Neural progenitor cell (in vitro differentiated cells): Measurements from ENCODE around the gene PRND. TPM values are rescaled to one million over a fixed set of nuclear protein-coding genes. Genes with fewer than 3 reads are reported as not detected.

Experiments used
- DNase-seq: peaks from one replicate; pipeline ENCODE4 v3.0.0-alpha.2; 2016; ENCODE audit warnings: low spot score
- H2AFZ ChIP-seq: fragments of 200-600 bp; sonication (generic); replicated peaks from 2 replicates; pipeline ENCODE4 v1.6.1; 2016; ENCODE audit warnings: antibody characterized with exemption
- H3F3A ChIP-seq: fragments of 200-600 bp; sonication (generic); 2 replicates; pipeline ENCODE4 v1.6.1; 2016; ENCODE audit warnings: antibody characterized with exemption, low read depth
- H3K27ac ChIP-seq: fragments of 200-600 bp; sonication (generic); 2 replicates; pipeline ENCODE4 v1.5.1; 2016; ENCODE audit warnings: mild to moderate bottlenecking
- H3K27me3 ChIP-seq: fragments of 200-600 bp; sonication (generic); 2 replicates; pipeline ENCODE4 v1.6.1; 2016; ENCODE audit warnings: mild to moderate bottlenecking, moderate library complexity
- H3K36me3 ChIP-seq: fragments of 200-600 bp; sonication (generic); 2 replicates; pipeline ENCODE4 v1.5.1; 2016
- H3K4me1 ChIP-seq: fragments of 200-600 bp; sonication (generic); 2 replicates; pipeline ENCODE4 v1.6.1; 2016; ENCODE audit warnings: mixed run types
- H3K4me2 ChIP-seq: fragments of 200-600 bp; sonication (generic); 2 replicates; pipeline ENCODE4 v1.6.1; 2016
- H3K4me3 ChIP-seq: fragments of 200-600 bp; sonication (generic); 2 replicates; pipeline ENCODE4 v1.5.1; 2016
- H3K79me2 ChIP-seq: fragments of 200-600 bp; sonication (generic); 2 replicates; pipeline ENCODE4 v1.6.1; 2016; ENCODE audit warnings: low read depth
- H3K9ac ChIP-seq: fragments of 200-600 bp; sonication (generic); 2 replicates; pipeline ENCODE4 v1.6.1; 2016
- H3K9me3 ChIP-seq: fragments of 200-600 bp; sonication (generic); 2 replicates; pipeline ENCODE4 v1.5.1; 2016; ENCODE audit warnings: low read depth
- H4K20me1 ChIP-seq: fragments of 200-600 bp; sonication (generic); 2 replicates; pipeline ENCODE4 v1.6.1; 2016; ENCODE audit warnings: low read depth
- H3K27ac Mint-ChIP-seq: 3 replicates; pipeline ENCODE4 v1.8.0; 2021; ENCODE audit warnings: mixed read lengths
- H3K27me3 Mint-ChIP-seq: 2 replicates; pipeline ENCODE4 v1.8.0; 2022; ENCODE audit warnings: low read depth, mild to moderate bottlenecking, inconsistent platforms, moderate library complexity, mixed read lengths; ENCODE audit not compliant: insufficient read depth
- H3K36me3 Mint-ChIP-seq: 3 replicates; pipeline ENCODE4 v1.8.0; 2021; ENCODE audit warnings: mixed read lengths
- H3K4me1 Mint-ChIP-seq: 3 replicates; pipeline ENCODE4 v1.8.0; 2021; ENCODE audit warnings: mixed read lengths
- H3K4me3 Mint-ChIP-seq: 3 replicates; pipeline ENCODE4 v1.8.0; 2021; ENCODE audit warnings: mild to moderate bottlenecking, moderate library complexity, mixed read lengths
- H3K9me3 Mint-ChIP-seq: 3 replicates; pipeline ENCODE4 v1.8.0; 2020; ENCODE audit warnings: mixed read lengths
- CTCF ChIP-seq: fragments of 200-600 bp; sonication (generic); IDR thresholded peaks from 2 replicates; pipeline ENCODE4 v1.5.1; 2017; ENCODE audit warnings: antibody characterized with exemption, mild to moderate bottlenecking
- EZH2 ChIP-seq: fragments of 200-600 bp; sonication (generic); IDR thresholded peaks from 2 replicates; pipeline ENCODE4 v1.6.1; 2017; ENCODE audit warnings: antibody characterized with exemption, mild to moderate bottlenecking, moderate library complexity
- EZH2phosphoT487 ChIP-seq: fragments of 200-600 bp; sonication (generic); IDR thresholded peaks from 2 replicates; pipeline ENCODE4 v1.6.1; 2017; ENCODE audit warnings: antibody characterized with exemption
- total RNA-seq: library from RNA; depleted of rRNA; stranded (reverse); fragments of >200 nt; gene quantifications from 2 replicates; pipeline ENCODE4 v1.2.3, GENCODE V29; 2015; ENCODE audit warnings: low replicate concordance

Gene PRND
- total RNA-seq, 1 donor from 2014 or later = not detected

GRCh38 chr20:4685923-4686221, 35.8 kb upstream of the PRND start:
- peaks cover 10% of the 10 kb centered on the region for H3K27me3 Mint-ChIP-seq
- H3K27ac ChIP-seq = no peak overlapping the region
- no peak for DNase-seq

GRCh38 chr20:4688305-4688704, 33.4 kb upstream of the PRND start:
- no peak overlapping the region for H3K4me3 ChIP-seq
- peaks cover 5% of the 10 kb centered on the region for H3K27me3 Mint-ChIP-seq
- H2AFZ ChIP-seq = no peak overlapping the region
- no peak overlapping the region for H3K27ac Mint-ChIP-seq
- H3K4me1 Mint-ChIP-seq = peaks cover 24% of the 10 kb centered on the region
- H3K4me2 ChIP-seq = no peak overlapping the region
- H4K20me1 ChIP-seq = peaks cover 7% of the 10 kb centered on the region
- H3K27me3 ChIP-seq = peaks cover 26% of the 10 kb centered on the region
- no peak for DNase-seq
- peaks cover 6% of the 10 kb centered on the region for H3K9me3 Mint-ChIP-seq
- no peak overlapping the region for H3K27ac ChIP-seq
- no peaks in the 10 kb centered on the region for H3K36me3 ChIP-seq
- peaks cover 5% of the 10 kb centered on the region for H3K4me1 ChIP-seq
- TF ChIP-seq EZH2phosphoT487 (no peak), CTCF (no peak), EZH2 (no peak)
- no peak overlapping the region for H3K9ac ChIP-seq
- no peak overlapping the region for H3K4me3 Mint-ChIP-seq
- no peaks in the 10 kb centered on the region for H3K79me2 ChIP-seq
- peaks cover 13% of the 10 kb centered on the region for H3K36me3 Mint-ChIP-seq
- H3F3A ChIP-seq = peaks cover 12% of the 10 kb centered on the region
- H3K9me3 ChIP-seq = no peaks in the 10 kb centered on the region

More at GRCh38 chr20:4685923-4686221, 35.8 kb upstream of the PRND start:
- H3K4me1 ChIP-seq = peaks cover 5% of the 10 kb centered on the region
- no peak overlapping the region for H3K9ac ChIP-seq
- peak overlapping the region; percentile 94 for H3K4me2 ChIP-seq
- H3K4me3 Mint-ChIP-seq = peak overlapping the region; percentile 82
- peak overlapping the region; percentile 85 for H3K4me3 ChIP-seq
- H3K36me3 ChIP-seq = no peaks in the 10 kb centered on the region
- TF ChIP-seq EZH2phosphoT487 (peak; percentile 42), CTCF (no peak), EZH2 (no peak)
- peaks cover 24% of the 10 kb centered on the region for H3K4me1 Mint-ChIP-seq
- peaks cover 1% of the 10 kb centered on the region for H3K9me3 Mint-ChIP-seq
- H3K27me3 ChIP-seq = peaks cover 26% of the 10 kb centered on the region
- H4K20me1 ChIP-seq = peaks cover 7% of the 10 kb centered on the region
- H3K36me3 Mint-ChIP-seq = peaks cover 3% of the 10 kb centered on the region
- H3K79me2 ChIP-seq = no peaks in the 10 kb centered on the region
- peaks cover 12% of the 10 kb centered on the region for H3F3A ChIP-seq
- H3K9me3 ChIP-seq = no peaks in the 10 kb centered on the region
- H3K27ac Mint-ChIP-seq = no peak overlapping the region
- peak overlapping the region; percentile 94 for H2AFZ ChIP-seq

- Mint-ChIP-seq H3K36me3 (peaks cover 15% of the 10 kb centered on the region), H3K4me1 (peaks cover 24% of the 10 kb centered on the region), H3K27me3 (peaks cover 5% of the 10 kb centered on the region), H3K4me3 (no peak overlapping the region), H3K9me3 (peaks cover 6% of the 10 kb centered on the region), H3K27ac (no peak overlapping the region)
- Histone ChIP-seq H3K4me2 (no peak overlapping the region), H3K27me3 (peaks cover 26% of the 10 kb centered on the region), H3K36me3 (no peaks in the 10 kb centered on the region), H3K79me2 (no peaks in the 10 kb centered on the region), H3K9ac (no peak overlapping the region), H4K20me1 (peaks cover 7% of the 10 kb centered on the region), H2AFZ (no peak overlapping the region), H3K27ac (no peak overlapping the region), H3K9me3 (no peaks in the 10 kb centered on the region), H3K4me3 (no peak overlapping the region), H3K4me1 (peaks cover 5% of the 10 kb centered on the region), H3F3A (peaks cover 12% of the 10 kb centered on the region)
- no peak for DNase-seq
- no peak for TF ChIP-seq EZH2phosphoT487
- no peak for TF ChIP-seq EZH2
- TF ChIP-seq CTCF = no peak
Measured at GRCh38 chr20:4689220-4689619, 32.5 kb upstream of the PRND start.
